Gastrocnemius medialis (tissue), 4 donors: ENCODE data around the gene GTF3C5.

ENCODE experiments used
- POLR2A ChIP-seq, 2 donors: fragments of 450-650 bp; IDR thresholded peaks; one replicate each; pipeline ENCODE4 v1.6.1; 2017; ENCODE audit warnings: antibody characterized with exemption in 2 of 2, mild to moderate bottlenecking in 2 of 2, moderate library complexity in 2 of 2
- TF ChIP-seq, protein P1 (sequence below), 5 experiments: fragments of 450-650 bp in 3 of 5; fragments of 200-600 bp in 2 of 5; sonication (generic) in 2 of 5; IDR thresholded peaks in 4 of 5; conservative IDR thresholded peaks in 1 of 5; 1 replicate in 4 of 5; 2 replicates in 1 of 5; pipeline ENCODE4 v1.5.1; 2016 to 2019; ENCODE audit warnings: antibody characterized with exemption in 5 of 5, mild to moderate bottlenecking in 3 of 5, moderate library complexity in 3 of 5

DNA sequence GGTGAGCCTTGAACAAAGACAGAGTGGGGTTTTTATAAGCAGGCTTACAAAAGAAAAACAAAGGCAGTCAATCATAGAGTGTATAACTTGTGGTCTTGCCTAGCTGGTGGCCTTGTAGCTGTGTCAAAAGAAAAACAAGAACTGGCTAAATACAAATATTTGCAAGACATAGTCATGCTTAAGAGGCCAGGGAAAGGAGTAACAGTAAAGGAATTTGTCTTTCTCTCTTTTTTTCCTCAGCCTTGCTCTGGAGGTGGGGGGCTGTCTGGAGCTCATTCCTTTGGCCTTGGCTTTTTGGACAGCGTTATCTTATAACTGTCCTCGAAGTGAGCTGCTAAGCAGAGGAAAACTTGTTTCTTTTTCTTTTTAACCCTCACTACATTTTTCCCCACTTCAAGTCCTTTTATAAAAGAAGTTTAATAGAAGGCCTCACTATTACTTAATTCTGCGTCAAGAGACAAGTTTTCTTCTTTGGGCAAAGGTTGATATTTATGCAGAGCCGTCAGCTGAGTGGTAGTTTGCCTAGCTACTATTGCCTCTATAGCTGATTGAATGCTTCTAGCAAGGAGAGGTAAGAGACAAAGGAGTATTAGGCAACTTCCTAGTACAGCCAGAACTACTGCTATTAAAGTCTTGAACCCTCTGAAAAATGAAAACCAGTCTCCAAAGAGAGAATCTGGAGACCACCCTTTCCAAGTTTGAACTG, 45.3 kb downstream of the GTF3C5 start:
- TF ChIP-seq, protein P1, sequence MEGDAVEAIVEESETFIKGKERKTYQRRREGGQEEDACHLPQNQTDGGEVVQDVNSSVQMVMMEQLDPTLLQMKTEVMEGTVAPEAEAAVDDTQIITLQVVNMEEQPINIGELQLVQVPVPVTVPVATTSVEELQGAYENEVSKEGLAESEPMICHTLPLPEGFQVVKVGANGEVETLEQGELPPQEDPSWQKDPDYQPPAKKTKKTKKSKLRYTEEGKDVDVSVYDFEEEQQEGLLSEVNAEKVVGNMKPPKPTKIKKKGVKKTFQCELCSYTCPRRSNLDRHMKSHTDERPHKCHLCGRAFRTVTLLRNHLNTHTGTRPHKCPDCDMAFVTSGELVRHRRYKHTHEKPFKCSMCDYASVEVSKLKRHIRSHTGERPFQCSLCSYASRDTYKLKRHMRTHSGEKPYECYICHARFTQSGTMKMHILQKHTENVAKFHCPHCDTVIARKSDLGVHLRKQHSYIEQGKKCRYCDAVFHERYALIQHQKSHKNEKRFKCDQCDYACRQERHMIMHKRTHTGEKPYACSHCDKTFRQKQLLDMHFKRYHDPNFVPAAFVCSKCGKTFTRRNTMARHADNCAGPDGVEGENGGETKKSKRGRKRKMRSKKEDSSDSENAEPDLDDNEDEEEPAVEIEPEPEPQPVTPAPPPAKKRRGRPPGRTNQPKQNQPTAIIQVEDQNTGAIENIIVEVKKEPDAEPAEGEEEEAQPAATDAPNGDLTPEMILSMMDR (IDR thresholded peaks at IDR 0.05 in 4 of 5, conservative IDR thresholded peaks at IDR 0.05 in 1 of 5): no peak
- no peak for TF ChIP-seq POLR2A (IDR thresholded peaks at IDR 0.05)
